ENCODE results near the gene FANCC. TPM values are rescaled to one million over a fixed set of nuclear protein-coding genes. Genes with fewer than 3 reads are reported as not detected.
"Not testable (repeated sequence)": the region's sequence is repeated elsewhere in the genome, so short reads cannot be mapped to it uniquely, and the experiment has no call there.

Gene FANCC
- total RNA-seq, 2 donors from 2014 or later = 10.5 to 23.6 TPM

GRCh38 chr9:95206143-95206542, 111.4 kb downstream of the FANCC start:
- H3K4me1 ChIP-seq = no peaks in the 10 kb centered on the region
- TF ChIP-seq, protein P1, sequence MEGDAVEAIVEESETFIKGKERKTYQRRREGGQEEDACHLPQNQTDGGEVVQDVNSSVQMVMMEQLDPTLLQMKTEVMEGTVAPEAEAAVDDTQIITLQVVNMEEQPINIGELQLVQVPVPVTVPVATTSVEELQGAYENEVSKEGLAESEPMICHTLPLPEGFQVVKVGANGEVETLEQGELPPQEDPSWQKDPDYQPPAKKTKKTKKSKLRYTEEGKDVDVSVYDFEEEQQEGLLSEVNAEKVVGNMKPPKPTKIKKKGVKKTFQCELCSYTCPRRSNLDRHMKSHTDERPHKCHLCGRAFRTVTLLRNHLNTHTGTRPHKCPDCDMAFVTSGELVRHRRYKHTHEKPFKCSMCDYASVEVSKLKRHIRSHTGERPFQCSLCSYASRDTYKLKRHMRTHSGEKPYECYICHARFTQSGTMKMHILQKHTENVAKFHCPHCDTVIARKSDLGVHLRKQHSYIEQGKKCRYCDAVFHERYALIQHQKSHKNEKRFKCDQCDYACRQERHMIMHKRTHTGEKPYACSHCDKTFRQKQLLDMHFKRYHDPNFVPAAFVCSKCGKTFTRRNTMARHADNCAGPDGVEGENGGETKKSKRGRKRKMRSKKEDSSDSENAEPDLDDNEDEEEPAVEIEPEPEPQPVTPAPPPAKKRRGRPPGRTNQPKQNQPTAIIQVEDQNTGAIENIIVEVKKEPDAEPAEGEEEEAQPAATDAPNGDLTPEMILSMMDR (IDR thresholded peaks at IDR 0.05) = no peak
- no peak overlapping the region for H3K9ac ChIP-seq (ENCODE audit: low read depth in 2 of 2, low read length in 2 of 2)
- no peak overlapping the region for H3K4me3 ChIP-seq
- DNase-seq = no peak
- no peak overlapping the region for H3K27ac ChIP-seq
- no peaks in the 10 kb centered on the region for H3K36me3 ChIP-seq
- H3K27me3 ChIP-seq = no peaks in the 10 kb centered on the region
- no peaks in the 10 kb centered on the region for H3K9me3 ChIP-seq
- intact Hi-C loops (cut with DNase I) = no loop called here

DNA sequence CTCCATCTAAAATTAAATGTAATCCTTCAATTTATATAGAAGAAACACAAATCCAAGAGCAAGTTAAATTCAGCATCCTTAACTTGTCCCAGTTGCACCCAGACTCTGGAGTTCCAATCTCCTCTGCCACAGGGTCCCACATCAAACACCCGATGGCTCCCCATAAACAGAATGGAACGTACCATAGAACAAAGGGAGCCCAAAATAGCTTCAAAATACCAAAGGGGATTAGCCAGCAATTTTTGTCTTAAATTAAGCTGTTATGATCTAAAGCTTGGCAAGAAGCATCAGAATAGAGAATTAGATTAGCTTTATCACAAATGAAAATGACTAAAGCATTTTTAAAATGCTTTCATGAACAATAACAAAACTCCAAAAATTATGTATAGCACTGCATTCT, 112.8 kb downstream of the FANCC start:
- no peaks in the 10 kb centered on the region for H3K36me3 ChIP-seq
- no peak for DNase-seq
- no peaks in the 10 kb centered on the region for H3K4me1 ChIP-seq
- no peaks in the 10 kb centered on the region for H3K9me3 ChIP-seq
- intact Hi-C loops (cut with DNase I) = no loop called here
- H3K27me3 ChIP-seq = no peaks in the 10 kb centered on the region
- no peak overlapping the region for H3K27ac ChIP-seq
- no peak overlapping the region for H3K9ac ChIP-seq (ENCODE audit: low read depth in 2 of 2, low read length in 2 of 2)
- TF ChIP-seq, protein P1 (IDR thresholded peaks at IDR 0.05) = no peak
- no peak overlapping the region for H3K4me3 ChIP-seq

- Histone ChIP-seq H3K27ac (no peak overlapping the region), H3K36me3 (no peaks in the 10 kb centered on the region), H3K27me3 (no peaks in the 10 kb centered on the region), H3K9ac (ENCODE audit: low read depth in 2 of 2, low read length in 2 of 2) (no peak overlapping the region), H3K9me3 (no peaks in the 10 kb centered on the region), H3K4me3 (no peak overlapping the region), H3K4me1 (no peaks in the 10 kb centered on the region)
- no peak for DNase-seq
- intact Hi-C loops (cut with DNase I) = no loop called here
- TF ChIP-seq, protein P1 (IDR thresholded peaks at IDR 0.05) = no peak
These were observed 113.2 kb downstream of the FANCC start for GRCh38 chr9:95204310-95204709.

- H3K9ac ChIP-seq (ENCODE audit: low read depth in 2 of 2, low read length in 2 of 2); H3K4me3 ChIP-seq; H3K9me3 ChIP-seq; H3K27me3 ChIP-seq; H3K4me1 ChIP-seq; H3K27ac ChIP-seq; DNase-seq; H3K36me3 ChIP-seq; intact Hi-C loops (cut with DNase I): not testable (repeated sequence)
These were observed 114.5 kb downstream of the FANCC start for GRCh38 chr9:95203019-95203418.

- Histone ChIP-seq H3K36me3 (no peaks in the 10 kb centered on the region), H3K9me3 (no peaks in the 10 kb centered on the region), H3K27me3 (no peaks in the 10 kb centered on the region), H3K4me1 (no peaks in the 10 kb centered on the region), H3K9ac (ENCODE audit: low read depth in 2 of 2, low read length in 2 of 2) (no peak overlapping the region), H3K4me3 (no peak overlapping the region), H3K27ac (no peak overlapping the region)
- intact Hi-C loops (cut with DNase I) = no loop called here
- TF ChIP-seq, protein P1 (IDR thresholded peaks at IDR 0.05) = no peak
- no peak for DNase-seq
These were observed 115.3 kb downstream of the FANCC start for GRCh38 chr9:95202076-95202681.

DNA sequence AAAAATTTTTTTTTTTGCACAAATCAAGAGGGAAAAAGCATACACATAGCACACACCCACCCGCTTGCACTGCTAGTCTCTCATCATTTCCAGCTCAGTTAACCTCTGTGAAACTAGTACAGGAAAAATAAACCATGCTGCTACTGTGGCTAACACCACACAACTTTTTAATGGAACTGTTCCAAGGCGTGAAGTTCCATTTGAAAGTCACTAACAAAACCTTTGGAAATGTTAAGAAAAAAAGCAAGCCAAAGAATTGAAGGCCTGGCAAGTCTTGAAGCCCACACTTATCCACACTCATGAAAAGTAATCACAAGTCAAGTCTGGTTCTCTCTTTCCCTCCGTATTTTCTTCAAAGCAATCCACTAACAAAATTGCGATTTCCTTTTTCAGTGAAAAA, 116.3 kb downstream of the FANCC start:
- intact Hi-C loops (cut with DNase I) = no loop called here
- H3K27me3 ChIP-seq = no peaks in the 10 kb centered on the region
- no peak overlapping the region for H3K4me3 ChIP-seq
- H3K36me3 ChIP-seq = no peaks in the 10 kb centered on the region
- H3K4me1 ChIP-seq = no peaks in the 10 kb centered on the region
- H3K9me3 ChIP-seq = no peaks in the 10 kb centered on the region
- no peak for DNase-seq
- H3K27ac ChIP-seq = no peak overlapping the region
- no peak overlapping the region for H3K9ac ChIP-seq (ENCODE audit: low read depth in 2 of 2, low read length in 2 of 2)
- TF ChIP-seq, protein P1 (IDR thresholded peaks at IDR 0.05) = no peak
